ENCODE data around the gene ABHD18.
"Not testable (repeated sequence)": the region's sequence is repeated elsewhere in the genome, so short reads cannot be mapped to it uniquely, and the experiment has no call there.

ABHD18 gene

DNA sequence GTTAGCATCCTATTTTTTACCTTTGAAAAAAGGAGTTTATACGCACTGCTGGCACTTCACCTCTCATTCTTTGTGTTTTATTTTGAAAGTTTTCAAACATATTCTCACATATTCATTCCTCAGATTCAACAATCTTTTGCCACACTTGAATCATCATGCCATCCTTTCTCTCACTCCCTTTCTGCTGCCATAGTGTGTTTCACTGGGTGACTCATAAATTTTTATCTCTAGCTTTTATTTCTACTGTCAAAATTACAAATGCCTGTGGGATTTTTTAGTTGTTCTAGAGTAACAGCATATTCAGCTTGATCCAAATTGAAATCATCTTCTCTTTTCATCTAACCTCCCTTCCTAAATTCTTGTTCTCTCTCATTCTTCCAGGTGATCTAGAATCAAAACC, 28.2 kb upstream of the ABHD18 start:
- no peak overlapping the region for H3K18ac ChIP-seq (ENCODE audit: low read length)
- H2BK5ac ChIP-seq (ENCODE audit: low read length) = no peak overlapping the region
- no peak overlapping the region for H3K4me3 ChIP-seq (ENCODE audit: low read length in 2 of 2)
- H2AK5ac ChIP-seq (ENCODE audit: low read depth, low read length) = no peak overlapping the region
- no peaks in the 10 kb centered on the region for H3K9me3 ChIP-seq (replicated peaks in 1 of 2; ENCODE audit: control insufficient read depth in 2 of 2, insufficient read depth in 1 of 2, low read depth in 1 of 2, low read length in 2 of 2)
- H3K9ac ChIP-seq (ENCODE audit: low read depth, low read length, poor library complexity) = no peak overlapping the region
- peaks cover 0 to 26% of the 10 kb centered on the region in 2 donors for H3K36me3 ChIP-seq (replicated peaks in 1 of 2; ENCODE audit: control insufficient read depth in 2 of 2, insufficient read depth in 2 of 2, low read length in 2 of 2)
- no peak overlapping the region for H3K14ac ChIP-seq (ENCODE audit: low read length)
- H2BK15ac ChIP-seq (ENCODE audit: low read length) = no peak overlapping the region
- H2BK120ac ChIP-seq (ENCODE audit: low read depth, low read length) = no peak overlapping the region
- H3K4me1 ChIP-seq (ENCODE audit: control insufficient read depth in 2 of 2, insufficient read depth in 1 of 2, low read depth in 1 of 2, low read length in 2 of 2) = no peaks in the 10 kb centered on the region
- DNase-seq (ENCODE audit: low spot score) = no peak
- no peak overlapping the region for H2BK12ac ChIP-seq (ENCODE audit: low read length)
- no peak overlapping the region for H3K27ac ChIP-seq (replicated peaks; ENCODE audit: low read length)
- peaks cover 2% of the 10 kb centered on the region for H3K79me1 ChIP-seq (ENCODE audit: low read depth, low read length)
- H3K4me2 ChIP-seq (ENCODE audit: insufficient read depth, low read length, poor library complexity, severe bottlenecking) = no peak overlapping the region
- H4K8ac ChIP-seq (ENCODE audit: low read depth, low read length) = no peak overlapping the region
- no peak overlapping the region for H2AFZ ChIP-seq (ENCODE audit: low read length)
- no peak overlapping the region for H3K23ac ChIP-seq (ENCODE audit: low read depth, low read length, poor library complexity)
- no peaks in the 10 kb centered on the region for H3K27me3 ChIP-seq (ENCODE audit: control insufficient read depth in 3 of 3, insufficient read depth in 3 of 3, low read depth in 1 of 3, low read length in 3 of 3)
- H3K4ac ChIP-seq (ENCODE audit: low read length) = no peak overlapping the region
- no peak overlapping the region for H4K91ac ChIP-seq (ENCODE audit: low read depth, low read length, poor library complexity)
- no CpG with 5 or more reads among the region's 1 CpG for WGBS, 2 donors (ENCODE audit: extremely low coverage in 2 of 2, insufficient read length in 2 of 2, insufficient replicate concordance in 1 of 2)

DNA sequence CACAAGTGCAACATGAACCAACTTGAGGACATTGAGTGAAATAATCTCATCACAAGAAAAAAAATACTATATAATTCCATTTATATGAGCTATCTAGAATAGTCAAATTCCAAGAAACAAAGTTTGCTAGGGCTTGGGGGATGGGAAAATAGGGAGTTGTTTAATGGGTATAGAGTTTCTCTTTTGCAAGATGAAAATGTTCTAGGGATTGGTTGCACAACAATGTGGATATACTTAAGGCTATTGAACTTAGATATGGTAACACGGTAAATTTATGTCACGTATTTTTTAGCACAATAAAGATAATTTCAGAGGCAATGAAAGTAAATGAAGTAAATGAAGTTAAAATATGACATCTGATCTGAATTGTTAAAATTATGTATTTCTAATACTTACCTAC, 8.1 kb upstream of the ABHD18 start:
- H2BK120ac ChIP-seq (ENCODE audit: low read depth, low read length) = no peak overlapping the region
- no peaks in the 10 kb centered on the region for H3K9me3 ChIP-seq (replicated peaks in 1 of 2; ENCODE audit: control insufficient read depth in 2 of 2, insufficient read depth in 1 of 2, low read depth in 1 of 2, low read length in 2 of 2)
- H3K9ac ChIP-seq (ENCODE audit: low read depth, low read length, poor library complexity) = no peak overlapping the region
- H3K4me3 ChIP-seq (ENCODE audit: low read length in 2 of 2) = no peak overlapping the region
- no peak overlapping the region for H3K4me2 ChIP-seq (ENCODE audit: insufficient read depth, low read length, poor library complexity, severe bottlenecking)
- no peaks in the 10 kb centered on the region for H3K4me1 ChIP-seq (ENCODE audit: control insufficient read depth in 2 of 2, insufficient read depth in 1 of 2, low read depth in 1 of 2, low read length in 2 of 2)
- H2BK12ac ChIP-seq (ENCODE audit: low read length) = no peak overlapping the region
- H3K14ac ChIP-seq (ENCODE audit: low read length) = no peak overlapping the region
- no peak overlapping the region for H2BK15ac ChIP-seq (ENCODE audit: low read length)
- H3K36me3 ChIP-seq (replicated peaks in 1 of 2; ENCODE audit: control insufficient read depth in 2 of 2, insufficient read depth in 2 of 2, low read length in 2 of 2) = peaks cover 0 to 56% of the 10 kb centered on the region in 2 donors
- H3K27me3 ChIP-seq (ENCODE audit: control insufficient read depth in 3 of 3, insufficient read depth in 3 of 3, low read depth in 1 of 3, low read length in 3 of 3) = no peaks in the 10 kb centered on the region
- H4K91ac ChIP-seq (ENCODE audit: low read depth, low read length, poor library complexity) = no peak overlapping the region
- no peak overlapping the region for H2AK5ac ChIP-seq (ENCODE audit: low read depth, low read length)
- H2AFZ ChIP-seq (ENCODE audit: low read length) = no peak overlapping the region
- H3K23ac ChIP-seq (ENCODE audit: low read depth, low read length, poor library complexity) = no peak overlapping the region
- no peak for DNase-seq (ENCODE audit: low spot score)
- no peak overlapping the region for H2BK5ac ChIP-seq (ENCODE audit: low read length)
- H3K27ac ChIP-seq (replicated peaks; ENCODE audit: low read length) = no peak overlapping the region
- no peak overlapping the region for H3K4ac ChIP-seq (ENCODE audit: low read length)
- WGBS, 2 donors (ENCODE audit: extremely low coverage in 2 of 2, insufficient read length in 2 of 2, insufficient replicate concordance in 1 of 2) = no CpG with 5 or more reads among the region's 2 CpGs
- no peak overlapping the region for H4K8ac ChIP-seq (ENCODE audit: low read depth, low read length)
- peaks cover under 1% of the 10 kb centered on the region for H3K79me1 ChIP-seq (ENCODE audit: low read depth, low read length)
- H3K18ac ChIP-seq (ENCODE audit: low read length) = no peak overlapping the region

GRCh38 chr4:127959794-127960193, 5.4 kb upstream of the ABHD18 start:
- Histone ChIP-seq H3K27me3 (ENCODE audit: control insufficient read depth in 3 of 3, insufficient read depth in 3 of 3, low read depth in 1 of 3, low read length in 3 of 3) (no peaks in the 10 kb centered on the region), H3K14ac (ENCODE audit: low read length) (no peak overlapping the region), H3K4ac (ENCODE audit: low read length) (no peak overlapping the region), H2BK5ac (ENCODE audit: low read length) (no peak overlapping the region), H3K23ac (ENCODE audit: low read depth, low read length, poor library complexity) (no peak overlapping the region), H2BK15ac (ENCODE audit: low read length) (no peak overlapping the region), H3K4me1 (ENCODE audit: control insufficient read depth in 2 of 2, insufficient read depth in 1 of 2, low read depth in 1 of 2, low read length in 2 of 2) (peaks cover 0 to 1% of the 10 kb centered on the region in 2 donors), H3K9ac (ENCODE audit: low read depth, low read length, poor library complexity) (no peak overlapping the region), H3K9me3 (replicated peaks in 1 of 2; ENCODE audit: control insufficient read depth in 2 of 2, insufficient read depth in 1 of 2, low read depth in 1 of 2, low read length in 2 of 2) (no peaks in the 10 kb centered on the region), H2BK12ac (ENCODE audit: low read length) (no peak overlapping the region), H4K91ac (ENCODE audit: low read depth, low read length, poor library complexity) (no peak overlapping the region), H3K4me2 (ENCODE audit: insufficient read depth, low read length, poor library complexity, severe bottlenecking) (no peak overlapping the region), H2AFZ (ENCODE audit: low read length) (no peak overlapping the region), H3K18ac (ENCODE audit: low read length) (no peak overlapping the region), H3K4me3 (ENCODE audit: low read length in 2 of 2) (no peak overlapping the region), H2AK5ac (ENCODE audit: low read depth, low read length) (no peak overlapping the region), H3K36me3 (replicated peaks in 1 of 2; ENCODE audit: control insufficient read depth in 2 of 2, insufficient read depth in 2 of 2, low read length in 2 of 2) (peaks cover 0 to 46% of the 10 kb centered on the region in 2 donors), H4K8ac (ENCODE audit: low read depth, low read length) (no peak overlapping the region), H2BK120ac (ENCODE audit: low read depth, low read length) (no peak overlapping the region), H3K79me1 (ENCODE audit: low read depth, low read length) (peaks cover 3% of the 10 kb centered on the region), H3K27ac (replicated peaks; ENCODE audit: low read length) (no peak overlapping the region)
- WGBS, 2 donors (ENCODE audit: extremely low coverage in 2 of 2, insufficient read length in 2 of 2, insufficient replicate concordance in 1 of 2) = no CpG with 5 or more reads among the region's 1 CpG
- DNase-seq (ENCODE audit: low spot score) = no peak

- H3K27ac ChIP-seq (replicated peaks; ENCODE audit: low read length) = not testable (repeated sequence)
These were observed 1.4 kb upstream of the ABHD18 start for GRCh38 chr4:127963633-127964398.

More at GRCh38 chr4:127963633-127964398, 1.4 kb upstream of the ABHD18 start:
- H2BK12ac ChIP-seq (ENCODE audit: low read length); H2BK120ac ChIP-seq (ENCODE audit: low read depth, low read length); H3K27me3 ChIP-seq (ENCODE audit: control insufficient read depth in 3 of 3, insufficient read depth in 3 of 3, low read depth in 1 of 3, low read length in 3 of 3); H3K79me1 ChIP-seq (ENCODE audit: low read depth, low read length); H2AK5ac ChIP-seq (ENCODE audit: low read depth, low read length); H3K14ac ChIP-seq (ENCODE audit: low read length); H4K91ac ChIP-seq (ENCODE audit: low read depth, low read length, poor library complexity); H3K4ac ChIP-seq (ENCODE audit: low read length); H3K4me1 ChIP-seq (ENCODE audit: control insufficient read depth in 2 of 2, insufficient read depth in 1 of 2, low read depth in 1 of 2, low read length in 2 of 2); H3K9me3 ChIP-seq (replicated peaks in 1 of 2; ENCODE audit: control insufficient read depth in 2 of 2, insufficient read depth in 1 of 2, low read depth in 1 of 2, low read length in 2 of 2); H3K23ac ChIP-seq (ENCODE audit: low read depth, low read length, poor library complexity); H2BK5ac ChIP-seq (ENCODE audit: low read length); DNase-seq (ENCODE audit: low spot score); H2BK15ac ChIP-seq (ENCODE audit: low read length); H3K18ac ChIP-seq (ENCODE audit: low read length); H4K8ac ChIP-seq (ENCODE audit: low read depth, low read length); H2AFZ ChIP-seq (ENCODE audit: low read length): not testable (repeated sequence)
- Histone ChIP-seq H3K36me3 (replicated peaks in 1 of 2; ENCODE audit: control insufficient read depth in 2 of 2, insufficient read depth in 2 of 2, low read length in 2 of 2) (peaks cover 0 to 18% of the 10 kb centered on the region in 2 donors), H3K4me2 (ENCODE audit: insufficient read depth, low read length, poor library complexity, severe bottlenecking) (peak overlapping the region; percentile 45), H3K9ac (ENCODE audit: low read depth, low read length, poor library complexity) (peak overlapping the region; percentile 70), H3K4me3 (ENCODE audit: low read length in 2 of 2) (peak overlapping the region; percentile 68 to 86)
- no CpG with 5 or more reads among the region's 35 CpGs for WGBS, 2 donors (ENCODE audit: extremely low coverage in 2 of 2, insufficient read length in 2 of 2, insufficient replicate concordance in 1 of 2)

Data from neuronal stem cell (in vitro differentiated cells).